ENCODE data around the gene PRELID3B. TPM values are rescaled to one million over a fixed set of nuclear protein-coding genes. Genes with fewer than 3 reads are reported as not detected.
"Not testable (repeated sequence)": the region's sequence is repeated elsewhere in the genome, so short reads cannot be mapped to it uniquely, and the experiment has no call there.

PRELID3B gene
- total RNA-seq, 6 experiments from 2014 or later = 16.3 to 37.5 (median 23.3) TPM

DNA sequence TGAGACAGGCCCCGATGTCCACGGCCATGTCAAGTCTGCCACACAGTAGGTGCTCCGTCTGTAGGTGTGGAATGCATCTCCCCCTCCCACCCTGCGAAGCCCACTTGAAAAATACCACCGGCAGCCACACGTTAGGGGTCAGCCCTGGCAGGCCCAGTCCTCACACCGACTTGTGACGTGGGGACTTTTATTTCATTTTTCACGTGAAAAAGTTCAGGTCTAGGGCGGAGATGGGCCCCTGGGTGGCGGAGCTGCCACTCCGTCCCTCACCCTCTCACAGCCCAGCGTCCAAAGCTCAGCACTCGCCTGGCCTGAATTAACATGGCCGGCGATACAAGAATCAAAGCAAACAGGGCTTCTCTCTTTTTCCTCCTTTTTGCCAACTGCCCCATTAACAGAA lies 27.2 kb downstream of the PRELID3B start:
- TF ChIP-seq, protein P1, sequence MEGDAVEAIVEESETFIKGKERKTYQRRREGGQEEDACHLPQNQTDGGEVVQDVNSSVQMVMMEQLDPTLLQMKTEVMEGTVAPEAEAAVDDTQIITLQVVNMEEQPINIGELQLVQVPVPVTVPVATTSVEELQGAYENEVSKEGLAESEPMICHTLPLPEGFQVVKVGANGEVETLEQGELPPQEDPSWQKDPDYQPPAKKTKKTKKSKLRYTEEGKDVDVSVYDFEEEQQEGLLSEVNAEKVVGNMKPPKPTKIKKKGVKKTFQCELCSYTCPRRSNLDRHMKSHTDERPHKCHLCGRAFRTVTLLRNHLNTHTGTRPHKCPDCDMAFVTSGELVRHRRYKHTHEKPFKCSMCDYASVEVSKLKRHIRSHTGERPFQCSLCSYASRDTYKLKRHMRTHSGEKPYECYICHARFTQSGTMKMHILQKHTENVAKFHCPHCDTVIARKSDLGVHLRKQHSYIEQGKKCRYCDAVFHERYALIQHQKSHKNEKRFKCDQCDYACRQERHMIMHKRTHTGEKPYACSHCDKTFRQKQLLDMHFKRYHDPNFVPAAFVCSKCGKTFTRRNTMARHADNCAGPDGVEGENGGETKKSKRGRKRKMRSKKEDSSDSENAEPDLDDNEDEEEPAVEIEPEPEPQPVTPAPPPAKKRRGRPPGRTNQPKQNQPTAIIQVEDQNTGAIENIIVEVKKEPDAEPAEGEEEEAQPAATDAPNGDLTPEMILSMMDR (IDR thresholded peaks at IDR 0.05) = no peak
- no peak for TF ChIP-seq POLR2A (IDR thresholded peaks at IDR 0.05)
- intact Hi-C loops (cut with DNase I) = loop anchor here in 1 of 2 donors (10.0 kb wide), 1 partner anchor 121 kb away; no protein-coding TSS in a partner anchor
- no peaks in the 10 kb centered on the region for H3K9me3 ChIP-seq
- no peak overlapping the region for H3K4me3 ChIP-seq
- H3K4me1 ChIP-seq = no peaks in the 10 kb centered on the region
- DNase-seq = no peak
- no peak for ATAC-seq
- H3K27ac ChIP-seq = no peak overlapping the region
- WGBS (ENCODE audit: insufficient coverage, low coverage, low lambda C conversion rate, missing lambda C conversion rate) = 90% methylated on average over 12 of the region's 16 CpGs
- H3K27me3 ChIP-seq = no peaks in the 10 kb centered on the region
- peaks cover 0 to 2% (median 0%) of the 10 kb centered on the region in 4 donors for H3K36me3 ChIP-seq

DNA sequence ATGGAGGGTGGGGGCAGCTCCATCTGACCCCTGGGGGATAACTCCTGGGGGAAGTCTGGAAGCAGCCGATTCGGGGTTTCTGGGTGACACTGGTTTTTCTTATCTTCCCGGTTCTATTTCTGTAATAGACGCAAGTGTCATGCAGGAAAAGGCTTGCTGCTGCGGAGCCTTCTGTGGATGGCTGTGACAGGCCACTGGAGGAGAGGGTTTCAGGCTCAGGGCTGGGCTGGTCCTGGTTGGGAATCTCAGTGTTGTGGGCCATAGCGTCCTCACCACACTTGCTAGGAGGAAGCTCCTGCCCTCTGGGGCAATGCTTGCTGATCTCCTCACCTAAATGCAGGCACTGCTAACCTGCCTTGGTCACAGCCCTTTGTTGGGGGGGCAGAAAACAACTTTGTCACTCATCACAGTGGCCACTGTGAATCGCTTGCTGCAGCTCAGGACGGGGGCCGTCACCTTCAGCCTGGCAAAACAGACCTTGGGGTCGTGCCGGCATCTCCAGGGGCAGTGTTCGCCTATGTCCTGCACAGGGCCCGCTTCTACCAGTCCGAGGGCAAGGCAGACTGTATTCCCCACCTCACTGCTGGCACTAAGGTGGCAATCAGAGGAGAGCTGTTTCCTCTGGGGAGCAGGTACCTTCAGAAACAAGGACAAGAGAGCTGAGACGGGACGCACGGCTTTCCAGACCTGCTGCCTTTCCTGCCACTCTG lies 27.8 kb downstream of the PRELID3B start:
- WGBS (ENCODE audit: insufficient coverage, low coverage, low lambda C conversion rate, missing lambda C conversion rate) = 88% methylated on average over 9 of the region's 17 CpGs
- H3K9me3 ChIP-seq = no peaks in the 10 kb centered on the region
- DNase-seq (no peak), ATAC-seq (no peak)
- no peak overlapping the region for H3K4me3 ChIP-seq
- no peak overlapping the region for H3K27ac ChIP-seq
- H3K4me1 ChIP-seq = no peaks in the 10 kb centered on the region
- no peaks in the 10 kb centered on the region for H3K27me3 ChIP-seq
- peaks cover 0 to 2% (median 0%) of the 10 kb centered on the region in 4 donors for H3K36me3 ChIP-seq
- no peak for TF ChIP-seq POLR2A (IDR thresholded peaks at IDR 0.05)
- TF ChIP-seq, protein P1 (IDR thresholded peaks at IDR 0.05) = no peak
- intact Hi-C loops (cut with DNase I) = loop anchor here in 1 of 2 donors (10.0 kb wide), 1 partner anchor 120 kb away; no protein-coding TSS in a partner anchor

DNA sequence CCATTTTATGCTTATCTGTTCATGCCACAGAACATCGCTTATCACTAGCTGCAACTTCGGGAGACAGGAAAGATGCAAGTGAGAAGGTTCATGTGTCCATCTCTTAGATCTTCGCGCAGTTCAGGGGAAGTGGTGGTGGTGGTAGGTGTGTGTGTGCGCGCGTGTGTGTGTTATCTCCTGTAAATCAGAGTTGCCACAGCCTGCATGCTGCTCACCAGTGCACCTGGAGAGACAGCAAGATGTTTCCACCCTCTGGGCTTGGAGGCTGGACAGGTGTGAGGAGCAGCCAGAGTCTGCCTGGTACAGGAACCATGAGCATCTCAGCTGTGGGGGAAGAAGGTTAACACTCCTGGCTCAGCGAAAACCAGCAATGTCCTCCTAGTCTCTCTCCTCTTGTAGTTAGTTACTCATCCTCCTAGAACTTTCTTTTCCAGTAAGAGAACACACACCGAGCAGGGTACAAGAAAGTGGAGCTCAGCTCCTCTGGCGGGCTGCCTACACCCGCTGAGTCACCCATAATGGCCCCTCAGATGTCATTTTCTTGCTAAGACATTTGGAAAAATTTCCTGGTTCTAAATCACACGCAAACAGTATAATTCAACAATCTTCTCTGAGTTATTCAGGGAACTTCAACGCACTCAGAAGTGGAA lies 28.5 kb downstream of the PRELID3B start:
- intact Hi-C loops (cut with DNase I) = loop anchor here in 1 of 2 donors (10.0 kb wide), 1 partner anchor 119 kb away; no protein-coding TSS in a partner anchor
- Histone ChIP-seq H3K27ac (no peak overlapping the region), H3K4me1 (no peaks in the 10 kb centered on the region), H3K4me3 (no peak overlapping the region), H3K27me3 (no peaks in the 10 kb centered on the region), H3K9me3 (no peaks in the 10 kb centered on the region), H3K36me3 (peaks cover 0 to 2% (median 0%) of the 10 kb centered on the region in 4 donors)
- TF ChIP-seq, protein P1 (IDR thresholded peaks at IDR 0.05) = no peak
- TF ChIP-seq POLR2A (IDR thresholded peaks at IDR 0.05) = no peak
- peak in 1 of 4 donors; percentile 33 for ATAC-seq
- WGBS (ENCODE audit: insufficient coverage, low coverage, low lambda C conversion rate, missing lambda C conversion rate) = 75% methylated on average over 10 of the region's 13 CpGs
- DNase-seq = no peak

DNA sequence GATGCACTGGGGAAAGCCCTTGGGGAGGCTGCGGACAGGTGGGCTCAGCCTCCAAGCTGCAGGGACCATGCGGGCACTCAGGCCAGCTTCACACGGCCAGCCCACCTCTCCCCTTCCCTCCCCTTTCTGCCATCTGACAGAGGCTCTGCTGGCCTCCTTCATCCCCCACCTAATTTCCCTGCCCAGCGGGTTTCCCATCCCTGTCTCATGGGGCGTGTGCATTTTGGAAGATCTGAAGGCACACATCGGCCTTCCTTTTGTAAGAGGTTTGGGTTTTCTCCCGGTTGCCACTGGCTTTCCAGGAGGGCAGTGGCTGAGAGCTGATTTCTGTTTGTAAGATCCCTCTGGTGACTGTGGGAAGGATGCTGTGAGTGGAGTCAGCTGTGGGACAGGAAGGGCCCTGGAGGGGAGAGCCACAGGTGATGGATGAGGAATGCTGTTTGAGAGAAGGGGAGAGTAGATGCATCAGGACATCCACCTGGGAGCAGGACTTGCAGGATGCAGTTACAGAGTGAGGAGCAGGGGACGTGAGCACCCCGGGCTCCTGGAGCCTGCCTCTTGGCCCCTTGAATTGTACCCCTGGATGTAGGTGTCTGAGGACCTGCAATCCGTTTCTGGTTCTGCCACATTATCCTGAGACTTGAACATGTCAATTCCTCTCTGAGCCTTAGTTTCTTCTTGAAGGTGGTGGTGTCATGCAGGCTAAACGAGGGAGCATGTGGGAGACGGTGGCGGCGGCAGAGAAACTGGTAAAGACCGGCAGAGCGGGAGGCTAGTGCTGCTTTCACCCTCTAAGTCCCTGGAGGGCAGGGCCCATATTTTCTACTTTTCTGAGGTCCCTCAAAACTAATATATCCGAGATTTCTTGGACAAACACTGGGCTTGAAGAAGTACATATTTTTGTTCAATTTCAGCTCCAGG lies 29.3 kb downstream of the PRELID3B start:
- DNase-seq = no peak
- Histone ChIP-seq H3K4me1 (no peaks in the 10 kb centered on the region), H3K27ac (no peak overlapping the region), H3K27me3 (no peaks in the 10 kb centered on the region), H3K4me3 (no peak overlapping the region), H3K36me3 (peaks cover 0 to 2% (median 0%) of the 10 kb centered on the region in 4 donors), H3K9me3 (no peaks in the 10 kb centered on the region)
- intact Hi-C loops (cut with DNase I) = loop anchor here in 1 of 2 donors (10.0 kb wide), 1 partner anchor 118 kb away; no protein-coding TSS in a partner anchor
- TF ChIP-seq, protein P1 (IDR thresholded peaks at IDR 0.05) = no peak
- no peak for TF ChIP-seq POLR2A (IDR thresholded peaks at IDR 0.05)
- no peak for ATAC-seq
- WGBS (ENCODE audit: insufficient coverage, low coverage, low lambda C conversion rate, missing lambda C conversion rate) = 88% methylated on average over 10 of the region's 17 CpGs

DNA sequence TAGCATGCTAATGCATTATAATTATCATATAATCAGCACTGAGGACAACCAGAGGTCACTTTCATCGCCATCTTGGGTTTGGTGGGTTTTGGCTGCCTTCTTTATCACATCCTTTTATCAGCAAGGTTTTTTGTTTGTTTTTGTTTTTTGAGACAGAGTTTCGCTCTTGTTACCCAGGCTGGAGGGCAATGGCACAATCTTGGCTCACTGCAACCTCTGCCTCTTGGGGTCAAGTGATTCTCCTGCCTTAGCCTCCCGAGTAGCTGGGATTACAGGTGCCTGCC lies 30.8 kb downstream of the PRELID3B start:
- not testable (repeated sequence) for ATAC-seq, H3K9me3 ChIP-seq, H3K27me3 ChIP-seq, DNase-seq, H3K27ac ChIP-seq, H3K36me3 ChIP-seq, H3K4me1 ChIP-seq, H3K4me3 ChIP-seq
- WGBS (ENCODE audit: insufficient coverage, low coverage, low lambda C conversion rate, missing lambda C conversion rate) = 85% methylated on average over 3 of the region's 3 CpGs
- intact Hi-C loops (cut with DNase I) = loop anchor here in 1 of 2 donors (10.0 kb wide), 1 partner anchor 117 kb away; no protein-coding TSS in a partner anchor

All from right lobe of liver (tissue), 6 donors.